HepG2 (cell line): ENCODE measurements around the gene ZNF189. TPM values are rescaled to one million over a fixed set of nuclear protein-coding genes. Genes with fewer than 3 reads are reported as not detected.

Source experiments
- GTF2F1 ChIP-seq: fragments of 150-350 bp; IDR thresholded peaks from 2 replicates; pipeline ENCODE4 v1.6.1; 2014; ENCODE audit warnings: low read length
- HOMEZ ChIP-seq: IDR thresholded peaks from 2 replicates; pipeline ENCODE4 v1.6.1; 2016; ENCODE audit warnings: low read depth
- MTF1 ChIP-seq: sonication (generic); formaldehyde crosslinking; IDR thresholded peaks from 2 replicates; pipeline ENCODE4 v1.5.0; 2020; ENCODE audit warnings: missing genetic modification reagents
- NFIB ChIP-seq: sonication (generic); formaldehyde crosslinking; IDR thresholded peaks from 2 replicates; pipeline ENCODE4 v1.9.0; 2021; ENCODE audit warnings: missing genetic modification reagents, mild to moderate bottlenecking, borderline replicate concordance
- REST ChIP-seq, 2 experiments: IDR thresholded peaks; 2 replicates each; pipeline ENCODE4 v1.6.1; 2011 to 2012; ENCODE audit warnings: low read length in 2 of 2, borderline replicate concordance in 1 of 2, low read depth in 1 of 2, mild to moderate bottlenecking in 1 of 2, moderate library complexity in 1 of 2
- SMC3 ChIP-seq: IDR thresholded peaks from 2 replicates; pipeline ENCODE4 v1.6.1; 2011; ENCODE audit warnings: low read length, improper control_type of control experiment
- SNRNP70 ChIP-seq: fragments of 200-400 bp; formaldehyde crosslinking; IDR thresholded peaks from 2 replicates; pipeline ENCODE4 v1.6.1; 2017; ENCODE audit warnings: mild to moderate bottlenecking, low read depth, low read length, moderate library complexity
- ZBTB14 ChIP-seq: sonication (generic); formaldehyde crosslinking; IDR thresholded peaks from 2 replicates; pipeline ENCODE4 v1.4.0; 2020; ENCODE audit warnings: missing genetic modification reagents
- ZNF18 ChIP-seq: sonication (generic); formaldehyde crosslinking; IDR thresholded peaks from 2 replicates; pipeline ENCODE4 v1.8.0; 2022; ENCODE audit warnings: mild to moderate bottlenecking, missing genetic modification reagents; ENCODE audit not compliant: insufficient replicate concordance
- ZNF20 ChIP-seq: sonication (generic); formaldehyde crosslinking; IDR thresholded peaks from 2 replicates; pipeline ENCODE4 v1.4.0; 2020; ENCODE audit warnings: mild to moderate bottlenecking, moderate library complexity, missing genetic modification reagents
- ZNF557 ChIP-seq: sonication (generic); formaldehyde crosslinking; IDR thresholded peaks from 2 replicates; pipeline ENCODE4 v1.4.0; 2020; ENCODE audit warnings: missing genetic modification reagents
- ZNF746 ChIP-seq: sonication (generic); formaldehyde crosslinking; IDR thresholded peaks from 2 replicates; pipeline ENCODE4 v1.8.0; 2022; ENCODE audit warnings: mild to moderate bottlenecking, missing genetic modification reagents
- polyA plus RNA-seq, 8 experiments: library from polyadenylated mRNA; depleted of rRNA in 3 of 8; stranded (reverse) in 7 of 8; unstranded in 1 of 8; fragments of >200 nt; fragmentation: Illumina TruSeq in 4 of 8; extraction: Trizol in 4 of 8; gene quantifications; 2 replicates each; pipeline versions ENCODE4 v1.2.1 to v1.2.3, GENCODE V29; 2011 to 2016; ENCODE audit warnings: low read depth in 4 of 8, missing spikeins in 1 of 8, mixed read lengths in 1 of 8; ENCODE audit not compliant: insufficient read depth in 1 of 8
- total RNA-seq, 5 experiments: library from RNA; depleted of rRNA; stranded (reverse); fragments of >200 nt; fragmentation: Illumina TruSeq; extraction: Trizol; gene quantifications; 2 replicates each; pipeline ENCODE4 v1.2.3, GENCODE V29; 2016; ENCODE audit warnings: low read depth in 1 of 5
- TF ChIP-seq, protein P1 (sequence below): sonication (generic); formaldehyde crosslinking; IDR thresholded peaks from 2 replicates; pipeline ENCODE4 v1.4.0; 2020; ENCODE audit warnings: missing genetic modification reagents, borderline replicate concordance

The ZNF189 gene
- total and polyA plus RNA-seq, 2 of the 13 experiments (the other 11 are each of a cell fraction or from before 2014, with no cell fraction given) = 8.4 to 50.0 TPM

GRCh38 chr9:101421653-101422065 lies 23.0 kb downstream of the ZNF189 start (continued):
- TF ChIP-seq ZBTB14 (CRISPR knock-in tag) (no peak), ZNF20 (CRISPR knock-in tag) (no peak), ZNF557 (CRISPR knock-in tag) (0 out of 2 replicates have a peak, but pooled peaks have one; percentile 31), SMC3 (peak; percentile 33; the same call in 1 of the 2 replicates), GTF2F1 (no peak), SNRNP70 (no peak), ZNF18 (CRISPR knock-in tag) (no peak), REST (IDR thresholded peaks at IDR 0.05; ENCODE audit: borderline replicate concordance in 1 of 2, low read depth in 1 of 2, low read length in 2 of 2) (peak in 1 of 2 experiments; percentile 64; a peak in 1 of 4 replicates), MTF1 (CRISPR knock-in tag) (no peak), ZNF746 (CRISPR knock-in tag) (no peak; the same call in 1 of the 2 replicates), NFIB (CRISPR knock-in tag) (no peak), HOMEZ (CRISPR knock-in tag) (peak; percentile 84; the same call in 1 of the 2 replicates)
- TF ChIP-seq, protein P1, sequence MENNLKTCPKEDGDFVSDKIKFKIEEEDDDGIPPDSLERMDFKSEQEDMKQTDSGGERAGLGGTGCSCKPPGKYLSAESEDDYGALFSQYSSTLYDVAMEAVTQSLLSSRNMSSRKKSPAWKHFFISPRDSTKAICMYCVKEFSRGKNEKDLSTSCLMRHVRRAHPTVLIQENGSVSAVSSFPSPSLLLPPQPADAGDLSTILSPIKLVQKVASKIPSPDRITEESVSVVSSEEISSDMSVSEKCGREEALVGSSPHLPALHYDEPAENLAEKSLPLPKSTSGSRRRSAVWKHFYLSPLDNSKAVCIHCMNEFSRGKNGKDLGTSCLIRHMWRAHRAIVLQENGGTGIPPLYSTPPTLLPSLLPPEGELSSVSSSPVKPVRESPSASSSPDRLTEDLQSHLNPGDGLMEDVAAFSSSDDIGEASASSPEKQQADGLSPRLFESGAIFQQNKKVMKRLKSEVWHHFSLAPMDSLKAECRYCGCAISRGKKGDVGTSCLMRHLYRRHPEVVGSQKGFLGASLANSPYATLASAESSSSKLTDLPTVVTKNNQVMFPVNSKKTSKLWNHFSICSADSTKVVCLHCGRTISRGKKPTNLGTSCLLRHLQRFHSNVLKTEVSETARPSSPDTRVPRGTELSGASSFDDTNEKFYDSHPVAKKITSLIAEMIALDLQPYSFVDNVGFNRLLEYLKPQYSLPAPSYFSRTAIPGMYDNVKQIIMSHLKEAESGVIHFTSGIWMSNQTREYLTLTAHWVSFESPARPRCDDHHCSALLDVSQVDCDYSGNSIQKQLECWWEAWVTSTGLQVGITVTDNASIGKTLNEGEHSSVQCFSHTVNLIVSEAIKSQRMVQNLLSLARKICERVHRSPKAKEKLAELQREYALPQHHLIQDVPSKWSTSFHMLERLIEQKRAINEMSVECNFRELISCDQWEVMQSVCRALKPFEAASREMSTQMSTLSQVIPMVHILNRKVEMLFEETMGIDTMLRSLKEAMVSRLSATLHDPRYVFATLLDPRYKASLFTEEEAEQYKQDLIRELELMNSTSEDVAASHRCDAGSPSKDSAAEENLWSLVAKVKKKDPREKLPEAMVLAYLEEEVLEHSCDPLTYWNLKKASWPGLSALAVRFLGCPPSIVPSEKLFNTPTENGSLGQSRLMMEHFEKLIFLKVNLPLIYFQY = no peak
